ENCODE results near the gene SETD3.

Gene SETD3

DNA sequence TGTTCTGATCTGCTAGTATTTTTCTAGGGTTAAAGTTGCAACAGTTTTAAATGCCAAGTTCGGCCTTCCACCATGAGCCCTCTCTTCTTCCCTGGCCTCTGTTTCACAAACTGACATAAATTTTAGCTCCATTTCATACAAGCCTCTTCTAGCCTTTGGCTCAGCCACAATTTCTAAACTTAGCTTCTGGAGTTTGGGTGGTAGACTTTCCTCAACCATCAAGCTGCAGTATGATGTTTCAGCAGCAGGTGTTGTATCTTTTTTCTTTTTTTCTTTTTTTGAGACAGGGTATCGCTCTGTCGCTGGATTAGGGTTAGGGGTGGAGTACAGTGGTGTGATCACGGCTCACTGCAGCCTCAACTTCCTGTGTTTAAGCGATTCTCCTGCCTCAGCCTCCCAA, 29.4 kb downstream of the SETD3 start:
- no peak for DNase-seq (ENCODE audit: low read depth, low spot score)
- TF ChIP-seq CTCF (IDR thresholded peaks at IDR 0.05; ENCODE audit: insufficient read depth, low read length, missing control alignments) = no peak
- H3K4me3 ChIP-seq (ENCODE audit: low read depth, low read length) = no peak overlapping the region
- POLR2A ChIA-PET = no interaction called here
- CTCF ChIA-PET = interaction anchor here (1.2 kb wide), 2 partner anchors 12 to 13 kb away, joined by 3 to 4 read pairs; no protein-coding TSS in a partner anchor

DNA sequence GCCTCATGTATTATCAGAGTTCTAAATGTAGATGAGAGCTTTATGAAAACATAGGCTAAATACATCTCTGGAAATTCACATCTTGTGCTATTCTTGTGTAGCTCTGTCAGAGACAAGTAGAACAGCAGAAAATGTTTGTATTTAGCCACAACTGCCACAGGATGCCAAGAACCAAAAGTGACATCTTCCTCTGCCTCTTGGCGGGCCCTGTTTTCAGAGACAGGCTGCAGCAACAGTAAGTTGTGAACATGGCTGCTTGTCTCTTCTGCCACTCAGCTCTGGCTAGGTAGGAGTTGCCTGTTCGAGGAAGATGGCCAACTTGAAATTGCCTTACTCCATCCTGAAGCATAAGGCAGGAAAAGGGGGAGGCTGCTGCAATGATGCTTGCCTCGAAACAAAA, 30.4 kb downstream of the SETD3 start:
- TF ChIP-seq CTCF (IDR thresholded peaks at IDR 0.05; ENCODE audit: insufficient read depth, low read length, missing control alignments) = no peak
- no peak for DNase-seq (ENCODE audit: low read depth, low spot score)
- ChIA-PET CTCF (interaction anchor here (0.9 to 1.2 kb wide), 2 partner anchors 12 to 14 kb away, joined by 3 to 4 read pairs; no protein-coding TSS in a partner anchor), POLR2A (no interaction called here)
- no peak overlapping the region for H3K4me3 ChIP-seq (ENCODE audit: low read depth, low read length)

DNA sequence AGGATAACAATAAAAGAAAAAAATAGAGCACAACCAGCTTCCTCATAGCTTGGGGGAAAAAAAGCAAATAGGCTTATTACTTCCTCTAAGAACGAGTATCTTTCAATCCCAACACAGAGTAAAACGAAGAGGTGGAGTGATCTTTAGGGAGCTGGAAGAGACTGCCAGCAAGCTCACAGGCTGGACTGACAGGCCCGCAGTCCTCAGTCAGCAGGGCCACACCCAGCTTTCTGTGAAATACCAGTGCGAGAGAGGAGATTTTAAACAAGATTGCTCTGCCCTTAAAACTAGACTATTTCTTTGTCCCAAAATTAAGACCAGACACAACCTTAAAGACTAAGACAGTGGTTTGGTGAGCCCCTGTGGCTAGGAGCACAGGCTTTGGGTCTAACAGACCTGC, 32.9 kb downstream of the SETD3 start:
- no peak for TF ChIP-seq CTCF (IDR thresholded peaks at IDR 0.05; ENCODE audit: insufficient read depth, low read length, missing control alignments)
- H3K4me3 ChIP-seq (ENCODE audit: low read depth, low read length) = no peak overlapping the region
- CTCF ChIA-PET = interaction anchor here (2.3 kb wide), 1 partner anchor 9 kb away, joined by 6 read pairs; no protein-coding TSS in a partner anchor
- DNase-seq (ENCODE audit: low read depth, low spot score) = no peak
- POLR2A ChIA-PET = no interaction called here

- ChIA-PET POLR2A (no interaction called here), CTCF (interaction anchor here (0.9 to 1.5 kb wide), 2 partner anchors 11 to 30 kb away, joined by 4 to 5 read pairs; no protein-coding TSS in a partner anchor)
- no peak for DNase-seq (ENCODE audit: low read depth, low spot score)
- TF ChIP-seq CTCF (IDR thresholded peaks at IDR 0.05; ENCODE audit: insufficient read depth, low read length, missing control alignments) = no peak
- no peak overlapping the region for H3K4me3 ChIP-seq (ENCODE audit: low read depth, low read length)
Observed at GRCh38 chr14:99445931-99446330, 34.7 kb downstream of the SETD3 start.

- no peak for TF ChIP-seq CTCF (IDR thresholded peaks at IDR 0.05; ENCODE audit: insufficient read depth, low read length, missing control alignments)
- POLR2A ChIA-PET = no interaction called here
- DNase-seq (ENCODE audit: low read depth, low spot score) = no peak
- no peak overlapping the region for H3K4me3 ChIP-seq (ENCODE audit: low read depth, low read length)
- CTCF ChIA-PET = interaction anchor here (1.2 to 1.6 kb wide), 2 partner anchors 12 to 30 kb away, joined by 3 to 4 read pairs; no protein-coding TSS in a partner anchor
Observed at GRCh38 chr14:99441918-99442317, 38.7 kb downstream of the SETD3 start.

DNA sequence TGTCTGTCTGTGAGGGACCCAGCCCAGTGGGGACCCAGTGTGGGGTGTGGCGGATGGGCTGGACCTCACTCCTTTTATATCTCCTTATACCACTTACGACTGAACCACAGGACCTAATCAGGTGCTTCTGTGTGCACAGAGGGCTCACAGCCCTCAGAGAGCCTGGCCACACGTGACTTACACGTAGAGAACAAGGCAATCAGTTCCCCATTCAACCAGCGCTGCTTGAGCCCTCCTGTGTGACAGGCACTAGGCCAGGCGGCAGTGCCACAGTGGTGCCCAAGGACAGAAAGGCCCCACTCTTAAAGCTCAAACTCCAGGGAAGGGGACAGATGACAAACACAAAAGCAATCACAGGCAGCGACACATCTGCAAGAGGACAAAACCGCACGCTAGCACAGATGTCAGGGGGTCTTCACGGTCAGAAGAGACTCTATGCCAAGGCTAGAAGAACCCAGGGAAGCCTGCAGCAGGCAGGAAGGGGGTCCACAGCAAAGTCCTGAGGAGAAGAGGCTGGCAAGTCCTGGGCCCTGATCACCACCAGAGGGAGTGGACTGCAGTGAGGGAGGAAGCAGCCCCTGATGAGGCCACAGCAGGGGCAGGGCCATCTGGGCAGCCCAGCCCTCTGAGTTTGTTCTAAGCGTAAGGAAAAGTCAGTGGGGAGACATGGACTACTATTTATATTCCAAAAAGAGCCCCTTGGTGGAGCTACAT, 39.3 kb downstream of the SETD3 start:
- no peak for DNase-seq (ENCODE audit: low read depth, low spot score)
- H3K4me3 ChIP-seq (ENCODE audit: low read depth, low read length) = no peak overlapping the region
- ChIA-PET POLR2A (no interaction called here), CTCF (interaction anchor here (1.1 to 1.6 kb wide), 4 partner anchors 10 to 31 kb away, joined by 3 to 5 read pairs (median 4); no protein-coding TSS in a partner anchor)
- TF ChIP-seq CTCF (IDR thresholded peaks at IDR 0.05; ENCODE audit: insufficient read depth, low read length, missing control alignments) = peak; percentile 19
